Bone marrow (tissue), 2 donors: ENCODE results near the gene SLC24A4.

Source experiments
- DNase-seq, 2 donors: peaks; one replicate each; lab custom pipeline; 2025; lab: John Stamatoyannopoulos, UW

SLC24A4 gene

GRCh38 chr14:92437729-92438285, 114.8 kb downstream of the SLC24A4 start:
- no peak for DNase-seq

- DNase-seq: no peak
These were observed 116.8 kb downstream of the SLC24A4 start for GRCh38 chr14:92439537-92440344.

GRCh38 chr14:92440345-92441003, 117.5 kb downstream of the SLC24A4 start:
- DNase-seq: no peak

- DNase-seq: no peak
These were observed 119.0 kb downstream of the SLC24A4 start for GRCh38 chr14:92441751-92442504.

GRCh38 chr14:92443167-92443566, 120.2 kb downstream of the SLC24A4 start:
- no peak for DNase-seq

- DNase-seq: no peak
These were observed 120.8 kb downstream of the SLC24A4 start for GRCh38 chr14:92443741-92444140.

GRCh38 chr14:92446771-92447170, 123.8 kb downstream of the SLC24A4 start:
- DNase-seq: no peak

GRCh38 chr14:92447416-92448197, 124.6 kb downstream of the SLC24A4 start:
- no peak for DNase-seq

- no peak for DNase-seq
These were observed 125.8 kb downstream of the SLC24A4 start for GRCh38 chr14:92448786-92449185.

- DNase-seq: no peak
These were observed 126.6 kb downstream of the SLC24A4 start for GRCh38 chr14:92449404-92450181.

GRCh38 chr14:92450351-92451070, 127.5 kb downstream of the SLC24A4 start:
- no peak for DNase-seq

GRCh38 chr14:92451245-92451644, 128.3 kb downstream of the SLC24A4 start:
- no peak for DNase-seq

- DNase-seq: no peak
These were observed 128.8 kb downstream of the SLC24A4 start for GRCh38 chr14:92451755-92452154.

GRCh38 chr14:92452471-92452870, 129.5 kb downstream of the SLC24A4 start:
- DNase-seq: no peak

GRCh38 chr14:92453691-92454090, 130.7 kb downstream of the SLC24A4 start:
- no peak for DNase-seq

- DNase-seq: no peak
These were observed 132.3 kb downstream of the SLC24A4 start for GRCh38 chr14:92455231-92455630.

- DNase-seq: no peak
These were observed 133.4 kb downstream of the SLC24A4 start for GRCh38 chr14:92456215-92457015.

GRCh38 chr14:92457016-92457565, 134.1 kb downstream of the SLC24A4 start:
- no peak for DNase-seq
